Gastrocnemius medialis (tissue), 4 donors: ENCODE data around the gene CLEC10A.

Experiments
- POLR2A ChIP-seq, 2 donors: fragments of 450-650 bp; IDR thresholded peaks; one replicate each; pipeline ENCODE4 v1.6.1; 2017; ENCODE audit warnings: antibody characterized with exemption in 2 of 2, mild to moderate bottlenecking in 2 of 2, moderate library complexity in 2 of 2
- TF ChIP-seq, protein P1 (sequence below), 5 experiments: fragments of 450-650 bp in 3 of 5; fragments of 200-600 bp in 2 of 5; sonication (generic) in 2 of 5; IDR thresholded peaks in 4 of 5; conservative IDR thresholded peaks in 1 of 5; 1 replicate in 4 of 5; 2 replicates in 1 of 5; pipeline ENCODE4 v1.5.1; 2016 to 2019; ENCODE audit warnings: antibody characterized with exemption in 5 of 5, mild to moderate bottlenecking in 3 of 5, moderate library complexity in 3 of 5

- TF ChIP-seq POLR2A (IDR thresholded peaks at IDR 0.05), result no peak
- TF ChIP-seq, protein P1, sequence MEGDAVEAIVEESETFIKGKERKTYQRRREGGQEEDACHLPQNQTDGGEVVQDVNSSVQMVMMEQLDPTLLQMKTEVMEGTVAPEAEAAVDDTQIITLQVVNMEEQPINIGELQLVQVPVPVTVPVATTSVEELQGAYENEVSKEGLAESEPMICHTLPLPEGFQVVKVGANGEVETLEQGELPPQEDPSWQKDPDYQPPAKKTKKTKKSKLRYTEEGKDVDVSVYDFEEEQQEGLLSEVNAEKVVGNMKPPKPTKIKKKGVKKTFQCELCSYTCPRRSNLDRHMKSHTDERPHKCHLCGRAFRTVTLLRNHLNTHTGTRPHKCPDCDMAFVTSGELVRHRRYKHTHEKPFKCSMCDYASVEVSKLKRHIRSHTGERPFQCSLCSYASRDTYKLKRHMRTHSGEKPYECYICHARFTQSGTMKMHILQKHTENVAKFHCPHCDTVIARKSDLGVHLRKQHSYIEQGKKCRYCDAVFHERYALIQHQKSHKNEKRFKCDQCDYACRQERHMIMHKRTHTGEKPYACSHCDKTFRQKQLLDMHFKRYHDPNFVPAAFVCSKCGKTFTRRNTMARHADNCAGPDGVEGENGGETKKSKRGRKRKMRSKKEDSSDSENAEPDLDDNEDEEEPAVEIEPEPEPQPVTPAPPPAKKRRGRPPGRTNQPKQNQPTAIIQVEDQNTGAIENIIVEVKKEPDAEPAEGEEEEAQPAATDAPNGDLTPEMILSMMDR (IDR thresholded peaks at IDR 0.05 in 4 of 5, conservative IDR thresholded peaks at IDR 0.05 in 1 of 5), result no peak
Observed at GRCh38 chr17:7070712-7071111, 9.3 kb downstream of the CLEC10A start.
